Breast epithelium (tissue), 4 donors: ENCODE data around the gene BEX2. TPM values are rescaled to one million over a fixed set of nuclear protein-coding genes. Genes with fewer than 3 reads are reported as not detected.

Experiments
- DNase-seq, 2 donors: peaks; one replicate each; pipeline ENCODE4 v3.0.0-alpha.2; 2019; ENCODE audit warnings: low spot score in 2 of 2
- H3K27ac ChIP-seq, 2 donors: fragments of 200-600 bp; sonication (generic) in 1 of 2; one replicate each; pipeline ENCODE4 v1.5.1; 2016 to 2019; ENCODE audit warnings: mild to moderate bottlenecking in 1 of 2
- H3K27me3 ChIP-seq, 2 donors: fragments of 200-600 bp; sonication (generic) in 1 of 2; one replicate each; pipeline versions ENCODE4 v1.5.1 to v1.6.0; 2017 to 2019; ENCODE audit warnings: control low read depth in 1 of 2, mild to moderate bottlenecking in 1 of 2
- H3K36me3 ChIP-seq: fragments of 200-600 bp; one replicate; pipeline ENCODE4 v1.5.1; 2019
- H3K4me1 ChIP-seq, 2 donors: fragments of 200-600 bp; sonication (generic); one replicate each; pipeline ENCODE4 v1.5.1; 2016 to 2019; ENCODE audit warnings: control low read depth in 1 of 2
- H3K4me3 ChIP-seq, 3 donors: fragments of 200-600 bp; sonication (generic); 1 replicate in 2 of 3; 2 replicates in 1 of 3; pipeline ENCODE4 v1.5.1; 2016 to 2019; ENCODE audit warnings: mild to moderate bottlenecking in 3 of 3, moderate library complexity in 2 of 3
- H3K9me3 ChIP-seq, 2 donors: fragments of 200-600 bp; sonication (generic) in 1 of 2; one replicate each; pipeline ENCODE4 v1.5.1; 2016 to 2019; ENCODE audit warnings: control low read depth in 1 of 2
- POLR2A ChIP-seq: fragments of 450-650 bp; IDR thresholded peaks from one replicate; pipeline ENCODE4 v1.6.1; 2016; ENCODE audit warnings: antibody characterized with exemption, mild to moderate bottlenecking, moderate library complexity
- POLR2AphosphoS5 ChIP-seq, 3 donors: sonication (generic); formaldehyde crosslinking; IDR thresholded peaks; one replicate each; pipeline ENCODE4 v1.6.1; 2017; ENCODE audit warnings: antibody characterized with exemption in 3 of 3
- intact Hi-C: fragments of 100-400 bp; cut with DNase I; formaldehyde crosslinking; loops from one replicate; pipeline ENCODE4 v1.15.1; 2023; ENCODE audit warnings: low total_unique reads
- total RNA-seq, 3 donors: library from RNA; depleted of rRNA; stranded (reverse); fragments of >200 nt; gene quantifications; one replicate each; pipeline ENCODE4 v1.1.0, GENCODE V29; 2016
- TF ChIP-seq, protein P1 (sequence below), 3 donors: fragments of 450-650 bp; IDR thresholded peaks; one replicate each; pipeline ENCODE4 v1.5.1; 2016 to 2017; ENCODE audit warnings: antibody characterized with exemption in 3 of 3, mild to moderate bottlenecking in 3 of 3, moderate library complexity in 3 of 3

BEX2 gene
- total RNA-seq, 3 donors from 2014 or later: 1.4 to 29.4 (median 12.5) TPM

- intact Hi-C loops: no loop called here
- H3K4me3 ChIP-seq: no peak overlapping the region
- TF ChIP-seq, protein P1, sequence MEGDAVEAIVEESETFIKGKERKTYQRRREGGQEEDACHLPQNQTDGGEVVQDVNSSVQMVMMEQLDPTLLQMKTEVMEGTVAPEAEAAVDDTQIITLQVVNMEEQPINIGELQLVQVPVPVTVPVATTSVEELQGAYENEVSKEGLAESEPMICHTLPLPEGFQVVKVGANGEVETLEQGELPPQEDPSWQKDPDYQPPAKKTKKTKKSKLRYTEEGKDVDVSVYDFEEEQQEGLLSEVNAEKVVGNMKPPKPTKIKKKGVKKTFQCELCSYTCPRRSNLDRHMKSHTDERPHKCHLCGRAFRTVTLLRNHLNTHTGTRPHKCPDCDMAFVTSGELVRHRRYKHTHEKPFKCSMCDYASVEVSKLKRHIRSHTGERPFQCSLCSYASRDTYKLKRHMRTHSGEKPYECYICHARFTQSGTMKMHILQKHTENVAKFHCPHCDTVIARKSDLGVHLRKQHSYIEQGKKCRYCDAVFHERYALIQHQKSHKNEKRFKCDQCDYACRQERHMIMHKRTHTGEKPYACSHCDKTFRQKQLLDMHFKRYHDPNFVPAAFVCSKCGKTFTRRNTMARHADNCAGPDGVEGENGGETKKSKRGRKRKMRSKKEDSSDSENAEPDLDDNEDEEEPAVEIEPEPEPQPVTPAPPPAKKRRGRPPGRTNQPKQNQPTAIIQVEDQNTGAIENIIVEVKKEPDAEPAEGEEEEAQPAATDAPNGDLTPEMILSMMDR (IDR thresholded peaks at IDR 0.05): no peak
- no peak for TF ChIP-seq POLR2AphosphoS5 (IDR thresholded peaks at IDR 0.05)
- no peak for TF ChIP-seq POLR2A
- H3K27ac ChIP-seq: no peak overlapping the region
- H3K27me3 ChIP-seq: peaks cover 0 to 40% of the 10 kb centered on the region in 2 donors
- DNase-seq: no peak
- H3K4me1 ChIP-seq: no peaks in the 10 kb centered on the region
- H3K36me3 ChIP-seq: no peaks in the 10 kb centered on the region
- no peaks in the 10 kb centered on the region for H3K9me3 ChIP-seq
Observed at GRCh38 chrX:103304705-103305104, 6.1 kb downstream of the BEX2 start.

- Histone ChIP-seq H3K36me3 (no peaks in the 10 kb centered on the region), H3K27me3 (peaks cover 0 to 38% of the 10 kb centered on the region in 2 donors), H3K9me3 (peaks cover 0 to 6% of the 10 kb centered on the region in 2 donors), H3K4me1 (no peaks in the 10 kb centered on the region), H3K27ac (no peak overlapping the region), H3K4me3 (no peak overlapping the region)
- no peak for DNase-seq
- intact Hi-C loops: no loop called here
- no peak for TF ChIP-seq POLR2A
- TF ChIP-seq POLR2AphosphoS5 (IDR thresholded peaks at IDR 0.05): no peak
- TF ChIP-seq, protein P1 (IDR thresholded peaks at IDR 0.05): no peak
Observed at GRCh38 chrX:103293118-103293517, 17.7 kb downstream of the BEX2 start.

GRCh38 chrX:103279624-103280023, 31.2 kb downstream of the BEX2 start:
- Histone ChIP-seq H3K4me3 (no peak overlapping the region), H3K4me1 (no peaks in the 10 kb centered on the region), H3K27me3 (peaks cover 3 to 61% of the 10 kb centered on the region in 2 donors), H3K36me3 (no peaks in the 10 kb centered on the region), H3K27ac (no peak overlapping the region), H3K9me3 (no peaks in the 10 kb centered on the region)
- no peak for TF ChIP-seq POLR2A
- TF ChIP-seq, protein P1 (IDR thresholded peaks at IDR 0.05): no peak
- TF ChIP-seq POLR2AphosphoS5 (IDR thresholded peaks at IDR 0.05): no peak
- intact Hi-C loops: no loop called here
- DNase-seq: no peak

DNA sequence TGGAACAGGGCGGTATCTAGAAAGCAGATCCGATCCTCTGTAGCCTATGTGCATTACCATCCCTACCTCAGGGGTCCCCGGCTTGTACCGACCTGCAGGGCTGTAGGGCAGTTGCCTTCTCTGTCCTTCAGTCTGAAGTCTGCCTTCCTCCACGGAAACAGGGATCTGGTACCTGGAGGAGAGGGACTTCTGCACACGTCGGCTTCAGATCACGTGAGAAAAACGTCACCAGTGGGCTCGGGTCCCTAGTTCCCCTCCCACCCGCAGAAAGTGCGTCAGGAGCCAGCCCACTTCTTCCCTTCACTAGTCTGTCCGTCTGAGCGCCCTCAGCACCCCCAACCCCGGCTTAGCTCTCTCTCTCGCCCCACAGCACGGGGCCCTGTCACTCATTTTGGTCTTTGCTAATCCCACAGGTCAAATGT, 34.2 kb downstream of the BEX2 start, which contains the start of gene TCEAL5:
Gene TCEAL5 (minus strand): TSS at position 170 of the 422 bp plus-strand sequence. CDS start 2,187 bp downstream, outside the sequence.
- TF ChIP-seq POLR2A (no peak), POLR2AphosphoS5 (IDR thresholded peaks at IDR 0.05) (no peak)
- TF ChIP-seq, protein P1 (IDR thresholded peaks at IDR 0.05): no peak
- DNase-seq: peak in 1 of 2 donors; percentile 19
- Histone ChIP-seq H3K27me3 (peaks cover 3 to 76% of the 10 kb centered on the region in 2 donors), H3K27ac (peak within 1 kb of the TSS in 1 of 2 donors; percentile 40), H3K4me1 (no peaks in the 10 kb centered on the region), H3K36me3 (no peaks in the 10 kb centered on the region), H3K9me3 (no peaks in the 10 kb centered on the region), H3K4me3 (peak within 1 kb of the TSS in 2 of 3 donors; percentile 40 to 56)
- intact Hi-C loops: no loop called here

- no peak for TF ChIP-seq POLR2AphosphoS5 (IDR thresholded peaks at IDR 0.05)
- TF ChIP-seq POLR2A: no peak
- H3K36me3 ChIP-seq: no peaks in the 10 kb centered on the region
- H3K4me3 ChIP-seq: peak overlapping the region in 2 of 3 donors; percentile 40 to 56
- H3K4me1 ChIP-seq: no peaks in the 10 kb centered on the region
- H3K27me3 ChIP-seq: peaks cover 3 to 73% of the 10 kb centered on the region in 2 donors
- H3K27ac ChIP-seq: no peak overlapping the region
- DNase-seq: no peak
- intact Hi-C loops: no loop called here
- no peaks in the 10 kb centered on the region for H3K9me3 ChIP-seq
Observed at GRCh38 chrX:103275947-103276567, 34.7 kb downstream of the BEX2 start.
